GM12892 (cell line): Measurements from ENCODE around the gene DOP1B.

Experiments
- POLR2A ChIP-seq: IDR thresholded peaks from 2 replicates; pipeline ENCODE4 v1.6.1; 2011; ENCODE audit warnings: low read depth, low read length, control low read depth
- POLR2AphosphoS5 ChIP-seq: IDR thresholded peaks from 2 replicates; pipeline ENCODE4 v1.6.1; 2011; ENCODE audit warnings: low read depth, low read length, control low read depth
- TAF1 ChIP-seq: IDR thresholded peaks from 2 replicates; pipeline ENCODE4 v1.6.1; 2011; ENCODE audit warnings: low read depth, mild to moderate bottlenecking, control low read depth, low read length, borderline replicate concordance

DNA sequence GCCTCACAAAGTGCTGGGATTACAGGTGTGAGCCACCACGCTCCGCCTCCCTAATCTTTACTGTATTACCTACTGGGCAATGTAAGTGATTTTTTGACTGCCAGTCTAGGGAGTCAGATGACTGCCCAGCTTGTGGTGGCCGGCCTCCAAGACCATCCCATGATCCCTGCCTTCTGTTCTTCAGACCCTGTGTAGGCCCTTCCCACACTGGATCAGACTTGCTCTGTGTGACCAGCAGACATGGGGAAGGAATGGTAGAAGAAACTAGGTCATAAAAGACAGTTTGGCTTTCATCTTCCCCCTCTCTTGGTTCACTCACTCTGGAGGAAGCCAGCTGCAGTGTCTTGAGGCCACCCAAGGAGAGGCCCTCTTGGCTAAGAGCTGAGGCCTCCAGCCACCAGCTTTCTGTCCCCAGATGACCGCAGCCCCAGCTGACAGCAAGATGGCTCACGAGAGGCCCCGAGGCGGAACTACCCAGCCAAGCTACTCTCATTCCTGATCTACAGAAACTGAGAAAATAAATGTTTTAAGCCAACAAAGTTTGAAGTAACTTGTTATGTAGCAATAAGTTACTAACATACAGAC lies 36.2 kb upstream of the DOP1B start:
- TF ChIP-seq POLR2A (no peak), TAF1 (no peak), POLR2AphosphoS5 (no peak)
